SK-N-SH (cell line): ENCODE data around the gene HEPHL1. TPM values are rescaled to one million over a fixed set of nuclear protein-coding genes. Genes with fewer than 3 reads are reported as not detected.

ENCODE experiments used
- CTCF ChIA-PET: fragments of 300-600, 350-600 bp; formaldehyde crosslinking; extraction: SDS; loops from one replicate; lab custom pipeline; 2021; lab: Yijun Ruan, JAX
- POLR2A ChIA-PET: fragments of 350-600 bp; sonication (Branson Sonifier 250); formaldehyde crosslinking; extraction: SDS; loops from one replicate; lab custom pipeline; 2020; ENCODE audit warnings: antibody characterized with exemption, inconsistent platforms; lab: Yijun Ruan, JAX
- DNase-seq: peaks from one replicate; pipeline ENCODE4 v3.0.0; 2012
- H2AFZ ChIP-seq: fragments of 200-600 bp; sonication (generic); 2 replicates; pipeline ENCODE4 v1.8.1; 2016; ENCODE audit warnings: antibody characterized with exemption, mild to moderate bottlenecking, low read depth
- H3F3A ChIP-seq: fragments of 200-600 bp; sonication (generic); replicated peaks from 2 replicates; pipeline ENCODE3; 2016; ENCODE audit warnings: antibody characterized with exemption, mild to moderate bottlenecking; ENCODE audit not compliant: insufficient read depth
- H3K27ac ChIP-seq, 2 experiments: fragments of 200-500 bp in 1 of 2; fragments of 200-600 bp in 1 of 2; sonication (Bioruptor generic) in 1 of 2; sonication (generic), shearing (Covaris generic) in 1 of 2; 2 replicates each; pipeline versions ENCODE4 v1.5.1 to v1.6.1; 2014 to 2016; ENCODE audit warnings: low read depth in 2 of 2, inconsistent platforms in 1 of 2, low read length in 1 of 2, mild to moderate bottlenecking in 1 of 2, mixed read lengths in 1 of 2
- H3K27me3 ChIP-seq: fragments of 200-600 bp; sonication (generic), shearing (Covaris generic); 2 replicates; pipeline ENCODE4 v1.6.1; 2016; ENCODE audit warnings: mixed run types; ENCODE audit not compliant: insufficient read depth
- H3K36me3 ChIP-seq, 2 experiments: fragments of 200-500 bp in 1 of 2; fragments of 200-600 bp in 1 of 2; sonication (Bioruptor generic) in 1 of 2; sonication (generic) in 1 of 2; replicated peaks in 1 of 2; 2 replicates each; pipeline versions ENCODE3 to v1.5.1; 2014 to 2016; ENCODE audit warnings: low read length in 1 of 2, mild to moderate bottlenecking in 1 of 2; ENCODE audit not compliant: insufficient read depth in 2 of 2, control insufficient read depth in 1 of 2
- H3K4me1 ChIP-seq, 2 experiments: fragments of 200-500 bp in 1 of 2; fragments of 200-600 bp in 1 of 2; sonication (Bioruptor generic) in 1 of 2; sonication (generic), shearing (Covaris generic) in 1 of 2; 2 replicates each; pipeline versions ENCODE4 v1.5.1 to v1.6.1; 2014 to 2016; ENCODE audit warnings: low read depth in 1 of 2, low read length in 1 of 2, mixed run types in 1 of 2; ENCODE audit not compliant: insufficient read depth in 2 of 2, control insufficient read depth in 1 of 2
- H3K4me2 ChIP-seq: fragments of 200-600 bp; sonication (generic), shearing (Covaris generic); 2 replicates; pipeline ENCODE4 v1.6.1; 2017; ENCODE audit warnings: mixed run types
- H3K4me3 ChIP-seq, 2 experiments: fragments of 200-500 bp in 1 of 2; fragments of 200-600 bp in 1 of 2; sonication (Bioruptor generic) in 1 of 2; sonication (generic), shearing (Covaris generic) in 1 of 2; 2 replicates each; pipeline versions ENCODE4 v1.5.1 to v1.8.1; 2014 to 2016; ENCODE audit warnings: low read depth in 2 of 2, inconsistent platforms in 1 of 2, low read length in 1 of 2, mild to moderate bottlenecking in 1 of 2, mixed read lengths in 1 of 2, moderate library complexity in 1 of 2
- H3K79me2 ChIP-seq: fragments of 200-600 bp; sonication (generic); 2 replicates; pipeline ENCODE4 v1.8.1; 2017; ENCODE audit warnings: mild to moderate bottlenecking; ENCODE audit not compliant: insufficient read depth
- H3K9ac ChIP-seq: fragments of 200-600 bp; sonication (generic); 2 replicates; pipeline ENCODE4 v1.6.1; 2017; ENCODE audit warnings: mixed run types
- H3K9me2 ChIP-seq: fragments of 200-600 bp; sonication (generic); 2 replicates; pipeline ENCODE4 v1.6.1; 2017; ENCODE audit warnings: mixed run types
- H3K9me3 ChIP-seq: fragments of 200-600 bp; sonication (generic); 2 replicates; pipeline ENCODE4 v1.6.1; 2017; ENCODE audit warnings: mixed run types, mild to moderate bottlenecking, moderate library complexity
- H4K20me1 ChIP-seq: fragments of 200-600 bp; sonication (generic); 2 replicates; pipeline ENCODE4 v1.6.1; 2017; ENCODE audit warnings: mild to moderate bottlenecking, mixed run types; ENCODE audit not compliant: insufficient read depth
- EP300 ChIP-seq, 2 experiments: IDR thresholded peaks; 2 replicates each; pipeline versions ENCODE4 v1.4.0 to v1.6.1; 2012; ENCODE audit warnings: borderline replicate concordance in 1 of 2, low read depth in 1 of 2, low read length in 1 of 2
- IRF3 ChIP-seq: fragments of 150-350 bp; IDR thresholded peaks from 2 replicates; pipeline ENCODE4 v1.6.1; 2016; ENCODE audit warnings: mild to moderate bottlenecking, low read depth, low read length
- JUND ChIP-seq: IDR thresholded peaks from 2 replicates; pipeline ENCODE4 v1.4.0; 2012
- NFIC ChIP-seq: IDR thresholded peaks from 2 replicates; pipeline ENCODE4 v1.4.0; 2012; ENCODE audit warnings: borderline replicate concordance
- NRF1 ChIP-seq: IDR thresholded peaks from 2 replicates; pipeline ENCODE4 v1.6.1; 2012; ENCODE audit warnings: low read depth, mild to moderate bottlenecking, low read length
- PBX3 ChIP-seq: IDR thresholded peaks from 2 replicates; pipeline ENCODE4; 2012
- RCOR1 ChIP-seq: fragments of 150-350 bp; IDR thresholded peaks from 2 replicates; pipeline ENCODE4 v1.6.1; 2017; ENCODE audit warnings: antibody characterized with exemption, low read length
- SIN3A ChIP-seq: IDR thresholded peaks from 2 replicates; pipeline ENCODE4 v1.6.1; 2012; ENCODE audit warnings: low read depth, mild to moderate bottlenecking, low read length, moderate library complexity, borderline replicate concordance
- TAF1 ChIP-seq: IDR thresholded peaks from 2 replicates; pipeline ENCODE4 v1.6.1; 2012; ENCODE audit warnings: low read depth, mild to moderate bottlenecking, low read length, moderate library complexity, borderline replicate concordance
- TEAD4 ChIP-seq: IDR thresholded peaks from 2 replicates; pipeline ENCODE4 v1.4.0; 2012; ENCODE audit warnings: mild to moderate bottlenecking, borderline replicate concordance; ENCODE audit not compliant: insufficient read depth
- USF2 ChIP-seq: fragments of 150-350 bp; IDR thresholded peaks from 2 replicates; pipeline ENCODE4 v1.6.1; 2017; ENCODE audit warnings: antibody characterized with exemption, low read length, low read depth, borderline replicate concordance
- WGBS: methylation state at CpG from one replicate; pipeline ENCODE4 v1.1.6; 2017; ENCODE audit warnings: low lambda C conversion rate; 5-methylcytosine and 5-hydroxymethylcytosine counted together
- polyA plus RNA-seq, 3 experiments: library from polyadenylated mRNA; depleted of rRNA; stranded (reverse); fragments of >200 nt; gene quantifications; 2 replicates each; pipeline ENCODE4 v1.2.3, GENCODE V29; 2012

HEPHL1 gene
- polyA plus RNA-seq, 1 of the 3 experiments (the other 2 are of a cell fraction), result not detected

GRCh38 chr11:94150056-94150455 is 128.9 kb downstream of the HEPHL1 start:
- Histone ChIP-seq H3K4me3 (no peak overlapping the region), H2AFZ (no peak overlapping the region), H3K4me2 (peak overlapping the region; percentile 18; the same call in 1 of the 2 replicates), H3K27ac (peak overlapping the region in 1 of 2 experiments; percentile 38; a peak in 1 of 4 replicates), H3K36me3 (peaks cover 4 to 6% of the 10 kb centered on the region in 2 experiments), H4K20me1 (peaks cover 79% of the 10 kb centered on the region), H3K9me3 (no peaks in the 10 kb centered on the region), H3K27me3 (no peaks in the 10 kb centered on the region), H3K9me2 (no peaks in the 10 kb centered on the region), H3F3A (peaks cover 16% of the 10 kb centered on the region), H3K4me1 (peaks cover 40 to 48% of the 10 kb centered on the region in 2 experiments), H3K79me2 (peaks cover 93% of the 10 kb centered on the region), H3K9ac (no peak overlapping the region)
- CTCF ChIA-PET, result interaction anchor here (1.2 kb wide), 1 partner anchor 355 kb away, joined by 4 read pairs; no protein-coding TSS in a partner anchor
- no peak for DNase-seq
- POLR2A ChIA-PET, result interaction anchor here (1.7 kb wide), 1 partner anchor 21 kb away, joined by 6 read pairs; the partner anchor contains the start of gene PANX1
- TF ChIP-seq EP300 (IDR thresholded peaks at IDR 0.05; ENCODE audit: borderline replicate concordance in 1 of 2, low read depth in 1 of 2, low read length in 1 of 2) (no peak), NFIC (no peak), IRF3 (no peak), TAF1 (no peak), TEAD4 (no peak), SIN3A (no peak), USF2 (no peak), RCOR1 (no peak), JUND (no peak)
- WGBS, result 97% methylated on average over 3 of the region's 3 CpGs

GRCh38 chr11:94150704-94151685 is 129.8 kb downstream of the HEPHL1 start:
- Histone ChIP-seq H4K20me1 (peaks cover 79% of the 10 kb centered on the region), H3K9me2 (no peaks in the 10 kb centered on the region), H3K4me1 (peaks cover 40% of the 10 kb centered on the region in 2 experiments), H3K4me2 (0 out of 2 replicates have a peak overlapping the region, but pooled peaks have one; percentile 48), H3K4me3 (no peak overlapping the region), H3F3A (peaks cover 16% of the 10 kb centered on the region), H3K9ac (no peak overlapping the region), H2AFZ (no peak overlapping the region), H3K9me3 (no peaks in the 10 kb centered on the region), H3K36me3 (peaks cover 5 to 6% of the 10 kb centered on the region in 2 experiments), H3K27me3 (no peaks in the 10 kb centered on the region), H3K79me2 (peaks cover 91% of the 10 kb centered on the region), H3K27ac (peak overlapping the region in 1 of 2 experiments; percentile 80; a peak in 2 of 4 replicates)
- TF ChIP-seq PBX3 (0 out of 2 replicates have a peak, but pooled peaks have one; percentile 24), NRF1 (no peak)
- ChIA-PET CTCF (interaction anchor here (1.0 to 1.2 kb wide), 2 partner anchors 33 to 354 kb away, joined by 3 to 4 read pairs; no protein-coding TSS in a partner anchor), POLR2A (interaction anchor here (1.7 kb wide), 1 partner anchor 22 kb away, joined by 6 read pairs; the partner anchor contains the start of gene PANX1)
- DNase-seq, result no peak
- WGBS, result 81% methylated on average over 4 of the region's 4 CpGs
